ENCODE data around the gene MOB2.

The MOB2 gene

GRCh38 chr11:1469287-1469910, 17.2 kb downstream of the MOB2 start:
- H3K4me3 ChIP-seq (ENCODE audit: low read length), result no peak overlapping the region
- no peak for DNase-seq (ENCODE audit: low read depth)
- TF ChIP-seq CTCF (conservative IDR thresholded peaks at IDR 0.05; ENCODE audit: low read length), result no peak

GRCh38 chr11:1468473-1469066, 18.0 kb downstream of the MOB2 start:
- TF ChIP-seq CTCF (conservative IDR thresholded peaks at IDR 0.05; ENCODE audit: low read length), result no peak

GRCh38 chr11:1468002-1468401, 18.6 kb downstream of the MOB2 start:
- no peak for TF ChIP-seq CTCF (conservative IDR thresholded peaks at IDR 0.05; ENCODE audit: low read length)
- no peak overlapping the region for H3K4me3 ChIP-seq (ENCODE audit: low read length)
- no peak for DNase-seq (ENCODE audit: low read depth)

More at GRCh38 chr11:1468473-1469066, 18.0 kb downstream of the MOB2 start:
- no peak for DNase-seq (ENCODE audit: low read depth)
- no peak overlapping the region for H3K4me3 ChIP-seq (ENCODE audit: low read length)

GRCh38 chr11:1467270-1467669, 19.3 kb downstream of the MOB2 start:
- TF ChIP-seq CTCF (conservative IDR thresholded peaks at IDR 0.05; ENCODE audit: low read length), result no peak
- no peak overlapping the region for H3K4me3 ChIP-seq (ENCODE audit: low read length)
- DNase-seq (ENCODE audit: low read depth), result no peak

GRCh38 chr11:1466784-1467183, 19.8 kb downstream of the MOB2 start:
- H3K4me3 ChIP-seq (ENCODE audit: low read length), result no peak overlapping the region
- TF ChIP-seq CTCF (conservative IDR thresholded peaks at IDR 0.05; ENCODE audit: low read length), result no peak
- DNase-seq (ENCODE audit: low read depth), result no peak

- TF ChIP-seq CTCF (conservative IDR thresholded peaks at IDR 0.05; ENCODE audit: low read length), result no peak
- no peak overlapping the region for H3K4me3 ChIP-seq (ENCODE audit: low read length)
- no peak for DNase-seq (ENCODE audit: low read depth)
Observed at GRCh38 chr11:1463056-1463455, 23.5 kb downstream of the MOB2 start.

- no peak for TF ChIP-seq CTCF (conservative IDR thresholded peaks at IDR 0.05; ENCODE audit: low read length)
- no peak for DNase-seq (ENCODE audit: low read depth)
- no peak overlapping the region for H3K4me3 ChIP-seq (ENCODE audit: low read length)
Observed at GRCh38 chr11:1462698-1462975, 23.9 kb downstream of the MOB2 start.
